BJ (cell line): ENCODE results near the gene MACROH2A1. TPM values are rescaled to one million over a fixed set of nuclear protein-coding genes. Genes with fewer than 3 reads are reported as not detected.

ENCODE experiments used
- CTCF ChIA-PET: fragments of 350-600 bp; formaldehyde crosslinking; extraction: SDS; loops from one replicate; lab custom pipeline; 2021; ENCODE audit warnings: antibody characterized with exemption, inconsistent platforms; lab: Yijun Ruan, JAX
- POLR2A ChIA-PET: fragments of 300-600 bp; sonication (Branson Sonifier 250); formaldehyde crosslinking; extraction: SDS; loops from one replicate; lab custom pipeline; 2021; ENCODE audit warnings: antibody characterized with exemption; lab: Charles Lee
- DNase-seq: peaks from one replicate; pipeline ENCODE4 v3.0.0-alpha.2; 2011; ENCODE audit warnings: low read depth
- H3K27me3 ChIP-seq: 2 replicates; pipeline ENCODE4 v1.6.0; 2011; ENCODE audit warnings: low read length; ENCODE audit not compliant: control insufficient read depth, insufficient read depth
- H3K36me3 ChIP-seq: 2 replicates; pipeline ENCODE4 v1.5.1; 2011; ENCODE audit warnings: low read length; ENCODE audit not compliant: control insufficient read depth, insufficient read depth
- H3K4me3 ChIP-seq: 2 replicates; pipeline ENCODE4 v1.5.1; 2011; ENCODE audit warnings: low read depth, mild to moderate bottlenecking, control low read depth, low read length
- CTCF ChIP-seq: IDR thresholded peaks from 2 replicates; pipeline ENCODE4 v1.5.1; 2011; ENCODE audit warnings: low read depth, mild to moderate bottlenecking, control low read depth, inconsistent platforms, low read length, moderate library complexity; ENCODE audit not compliant: insufficient read depth
- polyA plus RNA-seq: library from polyadenylated mRNA; depleted of rRNA; stranded (reverse); fragments of >200 nt; gene quantifications from 2 replicates; pipeline ENCODE4 v1.2.3, GENCODE V29; 2011

Gene MACROH2A1
- polyA plus RNA-seq, 1 experiment: 96.0 TPM

- CTCF ChIA-PET: interaction anchor here (3.2 kb wide), 1 partner anchor 86 kb away, joined by 13 read pairs; no protein-coding TSS in a partner anchor
- no peak for DNase-seq
- POLR2A ChIA-PET: no interaction called here
- H3K27me3 ChIP-seq: no peaks in the 10 kb centered on the region
- peaks cover 40% of the 10 kb centered on the region for H3K36me3 ChIP-seq
- H3K4me3 ChIP-seq: no peak overlapping the region
- TF ChIP-seq CTCF: no peak
Observed at GRCh38 chr5:135339623-135340022, 59.4 kb downstream of the MACROH2A1 start.

DNA sequence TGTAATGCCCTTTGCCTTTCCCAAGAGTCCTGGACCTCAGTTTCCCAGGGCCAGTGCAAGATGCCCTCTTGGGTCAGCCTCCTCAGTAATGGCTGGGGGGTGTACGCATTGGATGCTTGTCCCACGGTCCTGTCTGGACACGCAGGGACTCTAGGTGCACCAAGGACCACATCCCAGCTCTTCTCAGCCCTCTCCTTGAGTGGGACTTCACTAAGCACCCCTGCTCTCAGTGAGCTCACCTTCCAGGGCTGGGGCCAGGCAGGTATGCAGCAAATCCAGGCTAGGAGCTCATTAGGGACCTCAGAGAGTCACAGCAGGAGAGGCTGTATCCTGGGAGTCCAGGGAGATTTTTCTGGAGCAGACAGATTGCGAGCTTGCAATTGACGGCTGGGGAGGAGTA is 59.8 kb downstream of the MACROH2A1 start:
- POLR2A ChIA-PET: no interaction called here
- no peak for DNase-seq
- Histone ChIP-seq H3K36me3 (peaks cover 40% of the 10 kb centered on the region), H3K4me3 (no peak overlapping the region), H3K27me3 (no peaks in the 10 kb centered on the region)
- CTCF ChIA-PET: interaction anchor here (3.2 kb wide), 1 partner anchor 86 kb away, joined by 13 read pairs; no protein-coding TSS in a partner anchor
- no peak for TF ChIP-seq CTCF

DNA sequence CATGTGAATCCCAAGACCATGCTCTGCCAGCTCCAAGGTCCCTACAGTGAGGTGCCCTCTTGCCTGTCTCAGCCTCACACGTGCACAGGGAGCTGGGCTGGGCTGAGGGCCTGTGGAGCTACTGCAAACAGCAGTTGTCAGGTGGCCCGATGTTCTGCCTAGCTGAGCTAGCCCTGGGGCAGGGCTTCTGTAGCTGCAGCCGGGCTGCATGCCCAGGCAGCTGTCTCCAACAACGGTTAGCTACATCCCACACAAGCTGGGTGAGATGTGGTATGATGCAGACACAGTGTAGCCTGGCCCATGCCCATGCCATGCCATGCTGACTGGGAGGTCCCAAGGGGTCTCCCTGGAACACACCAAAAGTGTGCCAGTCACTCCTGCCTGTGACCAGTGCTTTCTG is 62.0 kb downstream of the MACROH2A1 start:
- Histone ChIP-seq H3K36me3 (peaks cover 31% of the 10 kb centered on the region), H3K4me3 (no peak overlapping the region), H3K27me3 (no peaks in the 10 kb centered on the region)
- TF ChIP-seq CTCF: no peak
- POLR2A ChIA-PET: no interaction called here
- no peak for DNase-seq
- CTCF ChIA-PET: interaction anchor here (1.2 to 3.2 kb wide), 5 partner anchors 56 to 432 kb away, joined by 3 to 13 read pairs (median 5); partner anchors contain the start of gene PCBD2

GRCh38 chr5:135335031-135335828 is 63.8 kb downstream of the MACROH2A1 start:
- POLR2A ChIA-PET: no interaction called here
- no peak for TF ChIP-seq CTCF
- Histone ChIP-seq H3K36me3 (peaks cover 26% of the 10 kb centered on the region), H3K27me3 (no peaks in the 10 kb centered on the region), H3K4me3 (no peak overlapping the region)
- CTCF ChIA-PET: interaction anchor here (2.2 kb wide), 1 partner anchor 89 kb away, joined by 6 read pairs; no protein-coding TSS in a partner anchor
- no peak for DNase-seq

DNA sequence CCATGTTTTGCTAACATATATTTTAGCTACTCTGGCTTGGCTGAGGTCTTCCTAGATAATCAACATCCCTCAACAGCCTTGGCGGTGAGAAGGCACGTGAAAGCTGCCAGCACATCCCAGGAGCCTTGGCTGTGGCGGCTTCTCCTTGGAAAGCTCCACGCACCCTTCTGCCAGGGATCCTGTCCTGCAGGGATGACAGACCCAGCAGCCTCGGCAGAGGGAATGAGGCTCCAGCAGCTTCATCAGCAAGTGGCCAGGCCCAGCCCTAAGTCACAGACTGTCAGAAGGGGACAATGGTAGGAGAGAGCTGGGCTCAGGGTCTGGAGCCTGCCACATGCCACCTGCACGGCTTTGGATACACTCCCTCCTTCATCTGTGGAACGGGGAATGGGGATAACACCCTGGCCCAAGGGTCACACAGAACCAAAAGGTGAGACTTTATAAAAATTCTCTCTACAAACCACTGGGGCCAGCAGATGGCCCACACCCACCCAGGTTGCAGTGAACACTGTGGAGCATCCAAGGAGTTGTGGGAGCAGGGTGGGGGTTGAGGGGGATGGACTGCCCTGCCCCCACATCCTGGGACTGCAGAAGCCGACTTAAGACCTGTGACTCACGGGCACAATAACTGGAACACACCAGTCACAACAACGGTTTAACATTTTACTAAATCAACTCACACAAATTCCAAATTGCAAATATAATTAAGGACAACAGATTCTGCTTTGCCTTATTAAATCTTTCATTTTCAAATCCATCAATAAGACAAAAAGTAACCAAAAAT is 65.1 kb downstream of the MACROH2A1 start:
- TF ChIP-seq CTCF: no peak
- peaks cover 20% of the 10 kb centered on the region for H3K36me3 ChIP-seq
- ChIA-PET CTCF (interaction anchor here (0.7 to 3.7 kb wide), 7 partner anchors 9 to 362 kb away, joined by 3 to 17 read pairs (median 4); no protein-coding TSS in a partner anchor), POLR2A (no interaction called here)
- H3K4me3 ChIP-seq: no peak overlapping the region
- no peaks in the 10 kb centered on the region for H3K27me3 ChIP-seq
- no peak for DNase-seq
